Choroid plexus epithelial cell (primary cell): ENCODE data around the gene RGS17.

ENCODE experiments used
- DNase-seq: peaks from one replicate; pipeline ENCODE4 v3.0.0-alpha.2; 2010; ENCODE audit warnings: low read depth
- H3K4me3 ChIP-seq: 2 replicates; pipeline ENCODE4 v1.5.1; 2011; ENCODE audit warnings: low read depth, mild to moderate bottlenecking, control low read depth, low read length, moderate library complexity
- CTCF ChIP-seq: conservative IDR thresholded peaks from 2 replicates; pipeline ENCODE4 v1.5.1; 2011; ENCODE audit warnings: low read depth, mild to moderate bottlenecking, control low read depth, inconsistent platforms, low read length, moderate library complexity

RGS17 gene

GRCh38 chr6:153096031-153096430 is 35.1 kb downstream of the RGS17 start:
- H3K4me3 ChIP-seq = no peak overlapping the region
- TF ChIP-seq CTCF = no peak
- DNase-seq = no peak

DNA sequence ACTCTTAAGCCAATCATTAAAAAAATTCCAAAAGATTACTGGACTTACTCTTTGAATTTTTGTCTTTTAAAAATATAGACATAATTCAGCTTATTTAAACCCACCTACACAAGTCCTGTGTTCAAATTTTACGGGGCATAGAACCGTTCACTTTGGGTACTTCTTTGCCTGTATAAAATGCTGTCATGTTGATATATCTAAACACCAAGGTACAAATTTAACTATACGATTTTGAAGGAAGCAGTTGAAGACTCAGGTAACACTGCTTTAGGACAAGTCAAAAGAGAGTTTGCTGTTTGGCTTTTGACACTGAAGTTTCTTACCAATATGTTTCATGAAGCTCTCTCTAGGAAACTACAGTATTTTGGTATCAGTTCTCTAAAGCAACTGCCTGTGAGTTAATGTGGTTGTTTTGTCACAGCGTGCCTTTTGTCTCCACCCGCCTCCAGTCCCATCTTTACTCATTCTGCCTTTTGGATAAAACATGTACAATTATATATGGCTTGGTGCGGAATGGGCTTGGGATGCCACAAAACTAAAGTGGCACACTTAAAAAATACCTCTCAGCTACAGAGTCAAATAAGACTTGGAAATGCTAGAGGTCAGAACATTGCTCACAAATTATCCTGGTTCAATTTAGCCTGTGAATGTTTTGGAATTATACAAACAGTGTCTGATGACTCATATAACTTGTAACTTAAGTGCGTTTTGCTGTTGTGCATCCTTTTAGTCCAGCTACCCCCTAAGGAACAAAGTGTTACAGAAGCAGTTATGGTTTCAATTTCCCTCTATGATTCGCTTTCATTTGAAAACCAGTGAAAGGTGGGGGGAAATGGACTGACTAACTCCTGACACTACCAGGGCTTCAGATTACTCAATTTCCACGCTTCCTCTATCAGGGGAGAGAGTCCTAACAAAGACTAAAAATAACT is 38.7 kb downstream of the RGS17 start:
- no peak for TF ChIP-seq CTCF
- H3K4me3 ChIP-seq = no peak overlapping the region
- DNase-seq = peak; percentile 96

GRCh38 chr6:153090241-153090930 is 40.7 kb downstream of the RGS17 start:
- H3K4me3 ChIP-seq = no peak overlapping the region
- peak; percentile 92 for DNase-seq
- TF ChIP-seq CTCF = no peak

- no peak for TF ChIP-seq CTCF
- H3K4me3 ChIP-seq = no peak overlapping the region
Measured at GRCh38 chr6:153088796-153089195, 42.3 kb downstream of the RGS17 start.

DNA sequence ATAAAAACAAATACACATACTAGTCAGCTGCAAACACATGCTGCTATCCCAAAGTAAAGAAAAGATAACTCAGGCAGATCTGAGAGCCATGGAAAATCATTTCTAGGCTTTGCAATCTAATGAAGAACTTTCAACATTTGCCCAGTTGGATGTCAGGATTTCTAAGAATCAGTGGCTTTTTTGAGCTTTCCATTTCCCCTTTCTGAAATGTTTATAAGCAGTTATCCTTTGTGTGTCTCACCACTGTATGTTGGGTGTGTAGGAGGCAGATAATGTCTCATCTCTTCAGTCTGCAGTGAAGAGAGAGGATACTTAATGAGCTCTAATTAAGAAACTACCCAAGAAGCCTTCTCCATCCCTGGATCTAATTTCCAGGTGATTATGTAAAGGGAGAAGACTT is 43.6 kb downstream of the RGS17 start:
- no peak for DNase-seq
- H3K4me3 ChIP-seq = no peak overlapping the region
- TF ChIP-seq CTCF = no peak

More at GRCh38 chr6:153088796-153089195, 42.3 kb downstream of the RGS17 start:
- no peak for DNase-seq

DNA sequence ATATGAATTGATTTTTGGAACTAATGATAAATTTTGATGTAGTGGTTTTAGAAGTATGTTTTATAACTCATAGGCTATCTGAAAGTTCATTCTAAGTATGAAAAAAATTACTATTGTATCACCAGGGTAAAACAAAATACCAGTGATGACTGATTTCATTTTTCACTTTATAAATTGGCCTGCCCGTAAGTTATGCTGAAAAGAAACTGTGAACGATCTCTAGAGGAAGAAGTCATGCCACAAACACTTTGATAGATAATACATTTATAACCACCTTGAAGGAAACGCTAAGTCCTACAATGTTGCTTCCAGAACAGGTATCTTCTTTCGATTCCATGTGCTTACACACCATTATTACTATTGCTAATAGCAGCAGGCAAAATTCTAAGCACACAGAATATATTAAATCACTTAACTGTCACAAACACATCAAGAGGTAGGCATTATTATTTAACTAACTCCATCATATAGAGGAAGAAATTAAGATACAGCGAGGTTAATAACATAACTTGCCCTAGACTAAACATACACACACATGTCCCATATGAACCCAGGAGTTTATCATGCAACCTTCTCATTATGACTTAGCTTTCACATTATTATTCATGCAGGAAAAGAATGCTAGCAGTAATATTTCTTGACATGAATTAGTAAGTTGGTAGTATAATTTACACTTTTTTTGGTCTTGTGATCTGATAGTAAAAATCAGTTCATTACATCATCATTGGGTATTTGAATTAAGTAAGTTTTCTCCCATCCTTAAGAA is 44.7 kb downstream of the RGS17 start:
- no peak overlapping the region for H3K4me3 ChIP-seq
- TF ChIP-seq CTCF = no peak
- no peak for DNase-seq
